Posterior vena cava (tissue), 2 donors: ENCODE results near the gene FITM1. TPM values are rescaled to one million over a fixed set of nuclear protein-coding genes. Genes with fewer than 3 reads are reported as not detected.
"Not testable (repeated sequence)": the region's sequence is repeated elsewhere in the genome, so short reads cannot be mapped to it uniquely, and the experiment has no call there.

Experiments
- DNase-seq: peaks from one replicate; pipeline ENCODE4 v3.0.0-alpha.2; 2020; ENCODE audit warnings: low spot score
- intact Hi-C, 2 donors: fragments of 100-400 bp; cut with DNase I; formaldehyde crosslinking; loops; one replicate each; pipeline versions ENCODE4 v1.14.1 to v1.14.2; 2022 to 2023
- total RNA-seq, 2 donors: library from RNA; stranded (reverse); fragmentation: NEBNext Ultra II Directional; extraction: Animal tissue kit (Norgen Biotek cat#: 25700); gene quantifications; one replicate each; pipeline ENCODE4 v1.2.1, GENCODE V29; 2021
- donor health status: DM: yes; HTN: yes; CAD: no.
- donor health status: DM: yes; HTN: yes; CAD: no.

The FITM1 gene
- total RNA-seq, 2 donors from 2014 or later = 0.38 TPM; not detected in 1

DNA sequence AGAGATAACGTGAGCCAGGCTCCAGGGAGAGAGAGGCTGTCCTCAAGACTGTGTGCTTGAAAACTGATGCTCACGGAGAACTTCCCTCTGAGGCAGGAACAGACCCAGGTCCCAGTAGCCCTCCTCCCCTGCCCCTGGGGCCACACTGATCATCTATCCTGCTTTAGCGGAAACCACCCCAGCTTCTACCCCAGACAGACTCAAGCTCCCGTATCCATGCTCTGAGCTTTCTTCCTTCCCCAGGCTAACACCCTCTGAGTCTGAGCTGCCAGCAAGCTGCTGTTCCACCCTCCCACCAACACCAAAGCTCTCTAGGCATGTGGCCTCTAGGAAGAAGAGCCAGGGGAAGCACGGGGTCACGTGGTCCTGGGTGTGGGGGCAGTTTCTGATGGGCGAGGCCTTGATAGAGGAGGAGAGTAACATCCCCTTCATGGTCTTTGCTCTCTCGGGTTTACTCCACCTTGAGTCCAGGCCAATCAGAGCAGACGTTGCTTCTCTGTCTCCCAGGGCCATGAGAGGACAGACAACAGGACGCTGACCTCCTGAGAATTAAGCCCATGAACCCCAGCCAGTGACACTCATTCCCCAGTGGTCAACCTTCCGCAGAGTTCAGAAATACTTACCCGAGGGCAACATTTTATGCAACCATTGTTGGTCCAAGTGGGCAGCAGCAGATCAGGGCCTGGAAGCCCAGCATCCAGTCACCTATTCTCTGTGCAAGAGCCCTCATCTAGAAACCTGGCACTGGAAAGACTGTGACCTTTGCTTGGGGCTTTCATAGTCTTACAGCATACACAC lies 35.0 kb upstream of the FITM1 start:
- peak; percentile 90 for DNase-seq
- intact Hi-C loops = no loop called here

DNA sequence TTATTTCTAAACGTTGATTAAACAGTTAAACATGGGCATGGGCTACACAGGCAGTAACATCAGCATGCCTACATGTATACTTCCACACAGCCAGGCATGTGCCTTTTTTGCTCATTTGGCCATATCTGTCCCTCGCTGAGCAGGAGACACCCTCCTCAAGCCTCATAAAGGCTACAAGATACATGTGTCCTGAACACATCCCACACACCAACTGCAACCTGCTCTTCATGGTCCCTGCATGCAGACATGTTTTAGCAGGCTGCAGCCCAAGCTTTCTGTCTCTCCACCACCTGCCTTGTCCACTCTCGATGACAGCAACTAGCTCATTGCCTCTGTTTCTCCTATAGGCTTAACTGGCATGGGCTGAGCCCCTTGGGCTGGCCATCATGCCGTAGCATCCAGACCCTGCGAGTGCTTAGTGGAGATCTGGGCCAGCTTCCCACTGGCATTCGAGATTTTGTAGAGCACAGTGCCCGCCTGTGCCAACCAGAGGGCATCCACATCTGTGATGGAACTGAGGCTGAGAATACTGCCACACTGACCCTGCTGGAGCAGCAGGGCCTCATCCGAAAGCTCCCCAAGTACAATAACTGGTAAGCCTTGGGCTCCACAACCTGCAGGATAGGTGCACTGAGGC lies 33.8 kb upstream of the FITM1 start:
- no peak for DNase-seq
- intact Hi-C loops = no loop called here

DNA sequence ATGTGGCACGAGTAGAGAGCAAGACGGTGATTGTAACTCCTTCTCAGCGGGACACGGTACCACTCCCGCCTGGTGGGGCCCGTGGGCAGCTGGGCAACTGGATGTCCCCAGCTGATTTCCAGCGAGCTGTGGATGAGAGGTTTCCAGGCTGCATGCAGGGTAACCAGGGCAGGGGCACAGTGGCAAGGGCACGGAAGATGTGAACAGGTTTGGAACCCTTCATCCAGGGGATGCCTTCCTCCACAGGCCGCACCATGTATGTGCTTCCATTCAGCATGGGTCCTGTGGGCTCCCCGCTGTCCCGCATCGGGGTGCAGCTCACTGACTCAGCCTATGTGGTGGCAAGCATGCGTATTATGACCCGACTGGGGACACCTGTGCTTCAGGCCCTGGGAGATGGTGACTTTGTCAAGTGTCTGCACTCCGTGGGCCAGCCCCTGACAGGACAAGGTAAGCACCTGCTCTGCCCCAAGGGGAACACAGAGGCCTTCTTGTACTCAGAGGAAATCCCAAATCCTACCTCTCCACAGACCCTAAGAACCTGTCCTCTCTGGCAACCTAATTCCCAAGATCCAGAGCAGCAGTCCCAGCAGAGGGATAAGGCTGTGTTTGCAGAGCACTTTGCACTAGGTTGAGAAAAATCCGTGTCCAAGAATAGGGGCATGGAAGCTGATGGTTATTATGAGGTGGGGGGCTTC lies 32.1 kb upstream of the FITM1 start:
- no peak for DNase-seq
- intact Hi-C loops = no loop called here

DNA sequence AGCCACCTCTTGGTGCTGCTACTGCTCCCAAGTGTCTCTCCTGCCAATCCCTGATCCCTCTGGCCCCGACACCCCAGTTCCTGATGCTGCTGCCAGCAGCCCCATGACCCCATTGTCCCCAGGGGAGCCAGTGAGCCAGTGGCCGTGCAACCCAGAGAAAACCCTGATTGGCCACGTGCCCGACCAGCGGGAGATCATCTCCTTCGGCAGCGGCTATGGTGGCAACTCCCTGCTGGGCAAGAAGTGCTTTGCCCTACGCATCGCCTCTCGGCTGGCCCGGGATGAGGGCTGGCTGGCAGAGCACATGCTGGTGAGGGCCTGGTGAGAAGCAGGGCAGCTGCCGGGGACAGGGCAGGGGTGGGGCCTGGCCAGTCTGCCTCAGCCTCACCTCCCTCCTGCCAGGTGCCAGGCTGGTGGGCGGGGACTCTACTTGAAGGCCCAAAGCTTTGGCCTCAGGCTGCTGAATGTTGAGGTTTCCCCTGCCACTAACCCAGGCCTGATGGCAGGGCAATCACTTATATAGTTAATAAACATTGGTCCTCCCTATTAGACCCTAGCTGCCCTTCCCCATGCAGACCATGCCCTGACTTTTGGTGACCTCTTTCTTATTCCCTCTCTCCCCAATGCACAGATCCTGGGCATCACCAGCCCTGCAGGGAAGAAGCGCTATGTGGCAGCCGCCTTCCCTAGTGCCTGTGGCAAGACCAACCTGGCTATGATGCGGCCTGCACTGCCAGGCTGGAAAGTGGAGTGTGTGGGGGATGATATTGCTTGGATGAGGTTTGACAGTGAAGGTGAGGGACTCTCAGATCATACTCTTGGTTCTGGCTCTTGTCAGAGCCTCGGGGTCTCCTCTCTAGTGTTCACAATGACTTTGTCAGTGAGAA lies 31.3 kb upstream of the FITM1 start:
- no peak for DNase-seq
- intact Hi-C loops = no loop called here

DNA sequence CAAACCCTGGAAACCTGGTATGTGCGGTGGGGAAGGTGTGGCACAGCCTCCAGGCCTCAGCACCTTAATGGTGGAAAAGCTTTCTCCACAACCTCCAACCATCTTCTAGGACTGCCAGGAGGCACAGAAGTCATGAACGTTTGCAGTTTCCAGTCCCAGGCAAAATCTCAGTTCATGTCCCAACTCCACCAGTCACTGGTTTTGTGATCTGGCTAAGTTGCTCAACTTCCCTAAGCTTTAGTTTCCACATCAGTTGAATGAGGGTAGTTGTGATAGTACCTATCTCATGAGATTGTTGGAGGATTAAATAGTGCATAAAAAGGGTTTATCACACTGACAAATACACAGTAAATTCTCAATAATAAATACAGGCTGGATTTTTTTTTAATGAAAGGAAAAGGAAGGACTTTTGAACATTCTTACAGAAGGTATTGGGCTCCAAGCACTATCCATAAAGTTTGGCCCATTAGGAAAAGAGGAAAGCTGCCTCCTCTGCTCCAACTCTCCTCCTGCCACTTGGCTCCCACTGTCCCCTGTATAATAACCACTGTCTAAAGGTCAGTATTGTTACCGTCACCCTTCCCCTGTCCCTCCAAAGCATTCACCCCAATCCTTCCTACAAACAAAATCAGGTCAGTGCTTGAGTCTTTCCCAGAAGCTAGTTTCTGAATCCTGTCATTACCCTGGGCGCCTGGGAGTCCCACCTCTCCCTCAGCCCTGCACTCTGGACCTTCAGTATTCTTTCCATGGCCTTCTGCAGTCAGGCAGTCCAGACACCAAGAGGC lies 30.1 kb upstream of the FITM1 start:
- no peak for DNase-seq
- intact Hi-C loops = no loop called here

DNA sequence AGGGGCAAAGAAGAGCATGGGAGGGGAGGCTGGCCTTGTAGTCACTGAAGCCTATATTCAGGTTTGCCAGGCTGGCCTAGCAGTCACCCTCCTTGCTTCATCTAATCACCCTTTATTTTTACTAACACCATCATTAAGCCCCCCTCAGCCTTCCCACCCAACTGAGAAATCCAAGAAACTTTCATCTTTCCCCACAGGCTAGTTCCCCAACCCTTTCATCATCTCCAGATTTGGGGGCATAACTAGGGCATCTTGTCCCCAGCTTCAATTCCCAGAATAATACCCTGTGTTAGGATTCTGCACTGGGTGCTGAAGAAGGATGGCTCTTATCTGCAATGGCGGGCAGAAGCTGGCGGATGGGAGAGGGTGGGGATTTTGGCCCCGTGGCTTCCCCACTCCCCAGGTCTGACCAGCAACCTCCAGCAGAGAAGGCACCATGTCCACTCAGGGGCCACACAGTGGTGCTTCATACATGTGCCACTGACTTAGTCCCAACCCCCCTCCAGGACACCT lies 29.4 kb upstream of the FITM1 start:
- intact Hi-C loops = no loop called here
- no peak for DNase-seq

DNA sequence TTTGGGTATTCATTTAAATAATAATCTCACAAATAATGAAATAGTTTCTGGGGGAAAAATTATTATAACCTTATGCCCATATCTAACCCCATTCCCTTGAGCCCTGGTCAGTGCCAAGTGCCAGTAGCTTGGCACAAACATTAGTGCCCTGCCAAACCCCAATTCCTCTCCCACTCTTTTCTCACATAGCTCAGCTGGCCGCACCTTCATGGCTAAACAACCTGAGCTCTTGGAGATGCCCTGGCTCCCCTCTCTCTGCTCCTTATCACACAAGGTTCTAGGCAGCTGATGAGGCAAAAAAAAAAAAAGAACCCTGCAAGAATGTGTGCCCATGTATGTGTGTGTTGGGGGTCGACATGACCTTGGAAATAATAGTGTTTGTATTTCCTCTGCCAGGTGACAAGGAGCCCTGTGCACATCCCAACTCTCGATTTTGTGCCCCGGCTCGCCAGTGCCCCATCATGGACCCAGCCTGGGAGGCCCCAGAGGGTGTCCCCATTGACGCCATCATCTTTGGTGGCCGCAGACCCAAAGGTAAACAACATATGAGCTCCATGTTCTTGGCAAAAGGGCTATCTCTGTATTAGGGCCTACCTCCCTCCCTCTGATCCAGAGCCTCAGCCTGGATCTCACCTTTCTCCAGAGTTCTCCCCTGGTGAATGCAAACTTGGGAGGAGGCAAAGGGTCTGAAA lies 28.0 kb upstream of the FITM1 start:
- intact Hi-C loops = no loop called here
- no peak for DNase-seq

DNA sequence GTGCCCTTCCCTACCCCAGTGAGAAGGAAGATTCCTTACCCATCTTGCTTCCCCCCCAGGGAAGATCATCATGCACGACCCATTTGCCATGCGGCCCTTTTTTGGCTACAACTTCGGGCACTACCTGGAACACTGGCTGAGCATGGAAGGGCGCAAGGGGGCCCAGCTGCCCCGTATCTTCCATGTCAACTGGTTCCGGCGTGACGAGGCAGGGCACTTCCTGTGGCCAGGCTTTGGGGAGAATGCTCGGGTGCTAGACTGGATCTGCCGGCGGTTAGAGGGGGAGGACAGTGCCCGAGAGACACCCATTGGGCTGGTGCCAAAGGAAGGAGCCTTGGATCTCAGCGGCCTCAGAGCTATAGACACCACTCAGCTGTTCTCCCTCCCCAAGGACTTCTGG lies 27.0 kb upstream of the FITM1 start:
- intact Hi-C loops = no loop called here
- no peak for DNase-seq

DNA sequence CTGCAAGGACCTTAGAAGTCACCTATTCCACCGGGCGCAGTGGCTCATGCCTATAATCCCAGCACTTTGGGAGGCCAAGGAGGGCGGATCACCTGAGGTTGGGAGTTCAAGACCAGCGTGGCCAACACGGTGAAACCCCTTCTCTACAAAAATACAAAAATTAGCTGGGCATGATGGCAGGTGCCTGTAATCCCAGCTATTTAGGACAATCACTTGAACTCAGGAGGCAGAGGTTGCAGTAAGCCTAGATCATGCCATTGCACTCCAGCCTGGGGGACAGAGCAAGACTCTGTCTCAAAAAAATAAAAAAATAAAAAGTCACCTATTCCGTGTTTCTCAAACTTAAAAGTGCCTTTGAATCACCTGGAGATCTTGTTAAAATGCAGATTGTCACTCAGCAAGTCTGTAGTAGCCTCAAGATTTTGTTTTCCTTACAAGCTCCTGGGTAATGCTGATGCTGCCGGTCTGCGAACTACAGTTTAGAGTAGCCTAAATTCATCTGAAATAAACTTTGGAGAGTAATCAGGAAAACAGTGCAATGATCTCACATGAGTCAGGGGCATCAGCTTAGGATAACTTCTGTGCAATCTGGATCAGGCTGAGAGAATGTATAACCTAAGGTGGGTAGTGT lies 24.7 kb upstream of the FITM1 start:
- DNase-seq, intact Hi-C loops: not testable (repeated sequence)

DNA sequence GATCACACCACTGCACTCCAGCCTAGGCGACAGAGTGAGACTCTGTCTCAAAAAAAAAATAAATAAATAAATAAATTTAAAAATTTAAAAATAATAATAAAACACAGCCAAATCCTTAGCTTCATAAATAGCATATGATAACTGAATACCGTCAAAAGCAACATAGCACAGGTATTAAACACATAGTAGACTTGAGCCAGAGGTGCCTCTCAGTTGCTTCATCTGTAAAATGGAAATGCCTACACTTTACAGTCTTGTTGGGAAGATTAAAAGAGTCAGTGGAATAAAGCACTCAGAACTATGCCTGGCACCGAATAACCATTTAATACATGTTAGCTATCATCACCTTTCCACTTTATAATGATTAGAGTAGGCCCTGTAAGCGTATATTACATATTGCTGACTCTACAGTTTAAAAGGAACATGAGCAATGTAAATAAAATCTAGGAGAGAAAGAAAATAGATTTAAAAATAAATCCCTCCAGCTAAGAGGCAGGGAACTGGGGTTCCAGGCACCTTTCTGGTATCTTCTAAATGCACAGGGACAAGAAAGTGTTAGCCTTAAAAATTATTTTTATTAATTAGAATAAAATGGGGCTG lies 23.7 kb upstream of the FITM1 start:
- intact Hi-C loops = no loop called here
- no peak for DNase-seq

DNA sequence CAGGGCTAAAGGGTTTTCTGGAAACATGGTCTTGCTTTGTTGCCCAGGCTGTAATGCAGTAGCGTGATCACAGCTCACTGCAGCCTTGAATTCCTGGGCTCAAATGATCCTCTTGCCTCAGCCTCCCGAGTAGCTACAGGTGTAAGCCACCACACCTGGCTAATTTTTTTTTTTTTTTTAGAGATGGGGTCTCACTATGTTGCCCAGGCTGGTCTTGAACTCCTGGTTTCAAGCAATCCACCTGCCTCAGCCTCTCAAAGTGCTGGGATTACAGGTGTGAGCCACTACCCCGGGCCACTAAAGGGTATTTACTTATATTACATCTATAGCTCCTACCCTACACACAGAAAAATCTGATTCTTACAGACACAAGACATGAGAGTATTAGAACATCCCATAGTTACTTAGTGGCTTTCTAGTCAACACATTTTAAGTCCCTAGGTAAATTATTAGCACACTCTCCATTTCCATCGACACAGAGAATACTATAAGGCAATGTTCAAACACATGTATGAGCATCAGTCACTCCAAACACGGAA lies 22.1 kb upstream of the FITM1 start:
- DNase-seq = no peak
- intact Hi-C loops = no loop called here

DNA sequence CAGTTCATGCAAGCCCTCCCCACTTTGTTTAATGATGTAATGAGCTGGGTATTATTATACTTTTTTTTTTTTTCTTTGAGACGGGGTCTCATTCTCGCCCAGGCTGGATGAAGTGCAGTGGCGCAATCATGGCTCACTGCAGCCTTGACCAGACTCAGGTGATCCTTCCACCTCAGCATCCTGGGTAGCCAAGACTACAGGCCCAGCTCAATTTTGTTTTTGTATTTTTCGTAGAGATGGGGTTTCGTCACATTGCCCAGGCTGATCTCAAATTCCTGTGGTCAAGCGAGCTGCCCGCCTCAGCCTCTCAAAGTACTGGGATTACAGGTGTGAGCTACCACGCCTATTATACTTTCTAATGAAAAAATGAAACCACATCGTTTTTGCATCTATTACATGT lies 20.4 kb upstream of the FITM1 start:
- no peak for DNase-seq
- intact Hi-C loops = no loop called here

DNA sequence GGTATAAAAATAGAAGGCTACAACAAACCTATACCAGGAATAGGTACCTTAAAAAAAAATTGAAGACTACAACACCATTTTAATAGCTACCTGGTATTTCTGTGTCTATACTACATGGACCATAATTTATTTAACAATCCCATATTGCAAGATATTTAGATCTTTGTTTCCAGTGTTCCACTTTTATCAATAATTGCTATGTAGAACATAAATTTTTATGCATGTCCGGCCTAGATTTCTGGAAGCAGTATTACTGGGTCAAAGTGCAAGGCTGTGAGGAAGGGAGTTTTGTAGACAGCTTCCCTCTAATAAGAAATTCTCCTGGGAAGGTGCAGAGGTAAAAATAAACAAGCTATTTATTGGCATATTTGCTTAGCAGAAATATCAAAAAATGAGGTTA lies 19.9 kb upstream of the FITM1 start:
- DNase-seq = no peak
- intact Hi-C loops = no loop called here

DNA sequence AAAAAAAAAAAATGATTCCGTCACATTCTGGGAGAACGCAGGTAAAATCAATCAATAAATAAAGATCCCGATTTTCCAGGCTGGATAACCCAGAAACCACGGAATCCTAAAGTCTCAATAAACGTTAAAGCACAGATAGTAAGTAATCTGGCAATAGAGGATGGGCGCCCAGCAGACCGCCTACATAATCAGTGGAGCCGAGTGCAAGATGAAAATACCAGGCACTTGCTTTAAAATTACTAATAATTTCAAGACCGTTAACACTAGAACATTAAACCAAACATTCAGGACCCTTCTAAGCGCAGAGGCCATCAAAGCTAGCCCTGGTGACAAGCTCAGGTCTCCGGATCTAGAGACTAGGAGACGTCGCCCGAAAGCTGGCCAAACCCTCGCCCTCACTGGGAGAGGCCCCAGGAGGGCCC lies 17.1 kb upstream of the FITM1 start:
- intact Hi-C loops = no loop called here
- DNase-seq = no peak

DNA sequence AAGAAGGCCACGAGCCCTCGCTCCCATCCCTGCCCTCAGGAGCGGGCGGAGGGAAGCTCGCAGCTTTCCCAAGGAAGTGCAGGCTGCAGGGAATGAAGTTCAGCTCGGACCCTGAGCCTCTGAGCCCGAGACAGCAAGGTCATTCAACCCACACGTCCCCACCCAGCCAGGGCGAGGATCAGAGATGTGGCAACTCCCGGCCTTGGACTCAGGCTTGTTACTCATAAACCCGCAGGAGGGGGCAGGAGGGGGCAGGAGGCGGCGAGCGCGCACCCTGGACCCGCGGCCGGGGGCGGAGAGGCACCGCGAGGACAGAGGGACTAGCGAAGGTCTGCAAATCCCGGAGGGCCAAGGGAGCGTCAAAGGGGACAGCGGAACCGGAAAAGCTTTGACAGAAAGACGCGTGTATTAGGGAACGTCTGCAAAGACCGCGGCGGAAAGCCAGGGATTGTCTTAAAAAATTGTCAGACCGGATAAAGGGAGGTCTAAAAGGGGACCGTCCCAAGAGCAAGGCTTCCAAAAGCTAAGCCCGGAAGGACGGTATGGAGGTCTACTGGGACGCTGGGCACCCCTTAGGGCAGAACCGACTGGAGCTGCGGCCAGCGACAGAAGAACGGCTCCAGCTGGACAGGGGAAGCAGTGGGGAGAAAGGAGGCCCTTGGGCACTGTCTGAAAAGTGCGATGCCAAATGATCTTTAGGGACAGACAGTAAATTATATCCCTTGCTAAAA lies 16.5 kb upstream of the FITM1 start:
- peak; percentile 96 for DNase-seq
- intact Hi-C loops = no loop called here
